GM18861 (cell line): ENCODE results near the gene GPS1.

ENCODE experiments used
- ATAC-seq: cut with Tn5 transposase; IDR thresholded peaks from one replicate; pipeline ENCODE4 v1.9.1; 2021; ENCODE audit not compliant: unreplicated experiment

Gene GPS1

GRCh38 chr17:82014432-82014831 lies 37.3 kb upstream of the GPS1 start:
- no peak for ATAC-seq

- no peak for ATAC-seq
Observed at GRCh38 chr17:82014971-82015310, 36.8 kb upstream of the GPS1 start.

- no peak for ATAC-seq
Observed at GRCh38 chr17:82015311-82015971, 36.3 kb upstream of the GPS1 start.

- ATAC-seq: no peak
Observed at GRCh38 chr17:82016061-82016874, 35.4 kb upstream of the GPS1 start.

GRCh38 chr17:82016875-82017459 lies 34.7 kb upstream of the GPS1 start:
- no peak for ATAC-seq

GRCh38 chr17:82017612-82018151 lies 34.0 kb upstream of the GPS1 start:
- ATAC-seq: no peak

GRCh38 chr17:82018152-82018988 lies 33.3 kb upstream of the GPS1 start:
- no peak for ATAC-seq

GRCh38 chr17:82018989-82019689 lies 32.6 kb upstream of the GPS1 start:
- ATAC-seq: no peak

GRCh38 chr17:82019690-82020571 lies 31.8 kb upstream of the GPS1 start:
- no peak for ATAC-seq

- ATAC-seq: no peak
Observed at GRCh38 chr17:82020572-82021106, 31.1 kb upstream of the GPS1 start.

GRCh38 chr17:82021107-82021899 lies 30.4 kb upstream of the GPS1 start:
- no peak for ATAC-seq

- no peak for ATAC-seq
Observed at GRCh38 chr17:82021900-82022309, 29.8 kb upstream of the GPS1 start.

GRCh38 chr17:82022310-82022980 lies 29.3 kb upstream of the GPS1 start, which contains the start of gene CENPX:
CENPX (minus strand) TSS chr17:82022878; CDS start chr17:82022861, 17 bp downstream.
- ATAC-seq: peak; percentile 16

- ATAC-seq: peak; percentile 71
Observed at GRCh38 chr17:82022981-82023446, 28.7 kb upstream of the GPS1 start, which contains the start of gene LRRC45. LRRC45 (plus strand) TSS chr17:82023305; CDS start chr17:82023644, 339 bp downstream.

GRCh38 chr17:82023447-82024241 lies 28.1 kb upstream of the GPS1 start:
- ATAC-seq: peak; percentile 7

- no peak for ATAC-seq
Observed at GRCh38 chr17:82024859-82025258, 26.8 kb upstream of the GPS1 start.
